HepG2 (cell line): ENCODE results near the gene IL12B. TPM values are rescaled to one million over a fixed set of nuclear protein-coding genes. Genes with fewer than 3 reads are reported as not detected.

Experiments used
- ATAC-seq: fragments of 200-7000 bp; cut with Tn5 transposase; 3 replicates; pipeline ENCODE4 v1.9.1; 2020; ENCODE audit warnings: mild to moderate bottlenecking, moderate library complexity
- BruUV-seq: library from RNA; stranded (reverse); fragments of 400-500 nt; replicated peaks from 2 replicates; lab custom pipeline; 2021; lab: Mats Ljungman, UMichigan
- CTCF ChIA-PET: fragments of 300-600 bp; formaldehyde crosslinking; extraction: SDS; loops from one replicate; lab custom pipeline; 2021; ENCODE audit warnings: low total read pairs, inconsistent platforms, low intra/inter-chr PET ratio; lab: Yijun Ruan, JAX
- POLR2A ChIA-PET: fragments of 350-600 bp; sonication (Branson Sonifier 250); formaldehyde crosslinking; loops from one replicate; lab custom pipeline; 2020; ENCODE audit warnings: antibody characterized with exemption, inconsistent platforms; lab: Yijun Ruan, JAX
- DNase-seq: peaks from one replicate; pipeline ENCODE4 v3.0.0-alpha.2; 2015; ENCODE audit warnings: low spot score
- FAIRE-seq: peaks from 3 replicates; lab custom pipeline; 2011; peaks lifted over from hg19 to GRCh38; lab: Jason Lieb, UNC
- H2AFZ ChIP-seq: one replicate; pipeline ENCODE4 v1.6.1; 2011; ENCODE audit warnings: low read length, inconsistent platforms
- H3K27ac ChIP-seq: fragments of 300-600 bp; 3 replicates; pipeline ENCODE4 v1.8.0; 2011; ENCODE audit warnings: mixed run types, mild to moderate bottlenecking, mixed read lengths, low read length, inconsistent platforms; ENCODE audit not compliant: insufficient read depth; ENCODE audit errors: extremely low read length
- H3K27me3 ChIP-seq, 2 experiments: fragments of 200-600 bp in 1 of 2; 2 replicates in 1 of 2; 3 replicates in 1 of 2; pipeline versions ENCODE4 v1.6.0 to v1.8.0; 2011; ENCODE audit warnings: low read length in 2 of 2, mild to moderate bottlenecking in 2 of 2, moderate library complexity in 2 of 2, inconsistent platforms in 1 of 2; ENCODE audit not compliant: insufficient read depth in 2 of 2, control insufficient read depth in 1 of 2
- H3K36me3 ChIP-seq, 2 experiments: fragments of 200-600 bp in 1 of 2; replicated peaks in 1 of 2; 2 replicates in 1 of 2; 3 replicates in 1 of 2; pipeline versions ENCODE4 v1.5.1 to v1.8.0; 2011; ENCODE audit warnings: low read length in 2 of 2, inconsistent platforms in 1 of 2; ENCODE audit not compliant: insufficient read depth in 2 of 2, control insufficient read depth in 1 of 2
- H3K4me1 ChIP-seq: 2 replicates; pipeline ENCODE4 v1.5.1; 2012; ENCODE audit warnings: low read length, inconsistent platforms; ENCODE audit not compliant: insufficient read depth
- H3K4me2 ChIP-seq: 2 replicates; pipeline ENCODE4 v1.6.0; 2011; ENCODE audit warnings: low read depth, low read length, inconsistent platforms
- H3K4me3 ChIP-seq, 3 experiments: fragments of 200-600 bp in 1 of 3; sonication (generic), shearing (Covaris generic) in 1 of 3; replicated peaks in 1 of 3; 2 replicates each; pipeline ENCODE4 v1.5.1; 2011 to 2016; ENCODE audit warnings: low read length in 3 of 3, inconsistent platforms in 2 of 3, low read depth in 2 of 3, mild to moderate bottlenecking in 2 of 3, control low read depth in 1 of 3, mixed read lengths in 1 of 3; ENCODE audit not compliant: insufficient read depth in 1 of 3
- H3K79me2 ChIP-seq: one replicate; pipeline ENCODE4 v1.6.1; 2011; ENCODE audit warnings: low read length, inconsistent platforms; ENCODE audit not compliant: insufficient read depth
- H3K9ac ChIP-seq: 2 replicates; pipeline ENCODE4 v1.6.0; 2011; ENCODE audit warnings: mild to moderate bottlenecking, low read depth, low read length, inconsistent platforms; ENCODE audit not compliant: insufficient read depth
- H3K9me3 ChIP-seq: 2 replicates; pipeline ENCODE4 v1.5.1; 2012; ENCODE audit warnings: mild to moderate bottlenecking, low read length
- H4K20me1 ChIP-seq: 2 replicates; pipeline ENCODE4 v1.6.0; 2011; ENCODE audit warnings: inconsistent platforms, mild to moderate bottlenecking, low read length, moderate library complexity; ENCODE audit not compliant: insufficient read depth
- GATAD1 ChIP-seq: IDR thresholded peaks from 2 replicates; pipeline ENCODE4 v1.6.1; 2016; ENCODE audit warnings: missing genetic modification reagents, missing compliant biosample characterization
- GRHL1 ChIP-seq: sonication (generic); formaldehyde crosslinking; conservative IDR thresholded peaks from 2 replicates; pipeline ENCODE4 v1.8.0; 2022; ENCODE audit warnings: missing genetic modification reagents
- HNF1B ChIP-seq: sonication (generic); formaldehyde crosslinking; IDR thresholded peaks from 2 replicates; pipeline ENCODE4 v1.5.1; 2020; ENCODE audit warnings: mild to moderate bottlenecking, moderate library complexity, missing genetic modification reagents
- PCBP1 ChIP-seq: fragments of 200-400 bp; formaldehyde crosslinking; IDR thresholded peaks from 2 replicates; pipeline ENCODE4 v1.6.1; 2017; ENCODE audit warnings: mild to moderate bottlenecking, low read depth, low read length, borderline replicate concordance
- RAD51 ChIP-seq: fragments of 450-650 bp; IDR thresholded peaks from 2 replicates; pipeline ENCODE4 v1.6.1; 2016; ENCODE audit warnings: borderline replicate concordance
- SRSF9 ChIP-seq: fragments of 200-400 bp; formaldehyde crosslinking; IDR thresholded peaks from 2 replicates; pipeline ENCODE4 v1.6.1; 2018; ENCODE audit warnings: borderline replicate concordance, mild to moderate bottlenecking, low read depth, low read length; ENCODE audit not compliant: insufficient read depth, poor library complexity, severe bottlenecking
- TRAFD1 ChIP-seq: sonication (generic); formaldehyde crosslinking; IDR thresholded peaks from 2 replicates; pipeline ENCODE4 v1.5.1; 2020; ENCODE audit warnings: missing genetic modification reagents, mild to moderate bottlenecking, borderline replicate concordance
- U2AF1 ChIP-seq: fragments of 200-400 bp; formaldehyde crosslinking; optimal IDR thresholded peaks from 2 replicates; pipeline ENCODE3; 2017; ENCODE audit warnings: mild to moderate bottlenecking, low read depth, low read length
- ZNF101 ChIP-seq: sonication (generic); formaldehyde crosslinking; IDR thresholded peaks from 2 replicates; pipeline ENCODE4 v1.4.0; 2020; ENCODE audit warnings: mild to moderate bottlenecking, low read depth, missing genetic modification reagents, borderline replicate concordance
- ZNF280D ChIP-seq: sonication (generic); formaldehyde crosslinking; IDR thresholded peaks from 2 replicates; pipeline ENCODE4 v1.5.1; 2020; ENCODE audit warnings: mild to moderate bottlenecking, missing genetic modification reagents
- ZNF33B ChIP-seq: sonication (generic); formaldehyde crosslinking; IDR thresholded peaks from 2 replicates; pipeline ENCODE4 v1.5.1; 2020; ENCODE audit warnings: mild to moderate bottlenecking, missing genetic modification reagents
- ZNF556 ChIP-seq: sonication (generic); formaldehyde crosslinking; IDR thresholded peaks from 2 replicates; pipeline ENCODE4 v1.4.0; 2020; ENCODE audit warnings: mild to moderate bottlenecking, missing genetic modification reagents, borderline replicate concordance
- ZSCAN5A ChIP-seq: sonication (generic); formaldehyde crosslinking; IDR thresholded peaks from 2 replicates; pipeline ENCODE4 v1.8.0; 2022; ENCODE audit warnings: mild to moderate bottlenecking, missing genetic modification reagents, borderline replicate concordance
- in situ Hi-C: cut with HindIII; loops from 2 replicates; pipeline ENCODE4 v1.10.0; 2017; ENCODE audit warnings: low pct_unique_long_range_greater_than_20kb; ENCODE audit not compliant: extremely low pct_ligation_motif_present
- intact Hi-C: fragments of 100-400 bp; cut with micrococcal nuclease; formaldehyde crosslinking; loops from one replicate; pipeline ENCODE4 v1.10.0; 2022; ENCODE audit not compliant: unreplicated experiment
- polyA plus RNA-seq, 8 experiments: library from polyadenylated mRNA; depleted of rRNA in 3 of 8; stranded (reverse) in 7 of 8; unstranded in 1 of 8; fragments of >200 nt; fragmentation: Illumina TruSeq in 4 of 8; extraction: Trizol in 4 of 8; gene quantifications; 2 replicates each; pipeline versions ENCODE4 v1.2.1 to v1.2.3, GENCODE V29; 2011 to 2016; ENCODE audit warnings: low read depth in 4 of 8, missing spikeins in 1 of 8, mixed read lengths in 1 of 8; ENCODE audit not compliant: insufficient read depth in 1 of 8
- total RNA-seq, 5 experiments: library from RNA; depleted of rRNA; stranded (reverse); fragments of >200 nt; fragmentation: Illumina TruSeq; extraction: Trizol; gene quantifications; 2 replicates each; pipeline ENCODE4 v1.2.3, GENCODE V29; 2016; ENCODE audit warnings: low read depth in 1 of 5

The IL12B gene
- total and polyA plus RNA-seq, 2 of the 13 experiments (the other 11 are each of a cell fraction or from before 2014, with no cell fraction given): not detected

- TF ChIP-seq TRAFD1 (CRISPR knock-in tag) (no peak), GRHL1 (CRISPR knock-in tag) (no peak), ZNF556 (CRISPR knock-in tag) (no peak)
Measured at GRCh38 chr5:159339460-159339859, 9.2 kb upstream of the IL12B start (continued).

- POLR2A ChIA-PET: no interaction called here
- CTCF ChIA-PET: no interaction called here
- no peak for FAIRE-seq
- no peak overlapping the region for H2AFZ ChIP-seq
- DNase-seq: no peak
- no peak overlapping the region for H3K4me3 ChIP-seq
- H3K36me3 ChIP-seq: no peaks in the 10 kb centered on the region
- H3K27me3 ChIP-seq: peaks cover 1 to 11% of the 10 kb centered on the region in 2 experiments; a peak in 1 of 5 replicates
- no peak for ATAC-seq
- BruUV-seq: no TSS peak
- in situ Hi-C loops: no loop called here
- no peak overlapping the region for H3K9ac ChIP-seq
- no peaks in the 10 kb centered on the region for H3K79me2 ChIP-seq
- H4K20me1 ChIP-seq: no peaks in the 10 kb centered on the region
- no peak overlapping the region for H3K27ac ChIP-seq
- H3K9me3 ChIP-seq: no peaks in the 10 kb centered on the region
- H3K4me1 ChIP-seq: peaks cover 10% of the 10 kb centered on the region
- no peak overlapping the region for H3K4me2 ChIP-seq
- intact Hi-C loops: no loop called here
- TF ChIP-seq ZNF101 (CRISPR knock-in tag): no peak
- TF ChIP-seq SRSF9: no peak
- TF ChIP-seq GATAD1 (CRISPR knock-in tag): no peak
- TF ChIP-seq U2AF1: no peak
- TF ChIP-seq ZNF33B: no peak
- no peak for TF ChIP-seq HNF1B (CRISPR knock-in tag)
- no peak for TF ChIP-seq ZSCAN5A (CRISPR knock-in tag)
- no peak for TF ChIP-seq ZNF280D (CRISPR knock-in tag)
- no peak for TF ChIP-seq PCBP1
- no peak for TF ChIP-seq RAD51
Measured at GRCh38 chr5:159338118-159338517, 7.8 kb upstream of the IL12B start.
